ENCODE measurements around the gene FRS3.

GRCh38 chr6:41723530-41724227 lies 56.0 kb downstream of the FRS3 start:
- TF ChIP-seq GATA3 (IDR thresholded peaks at IDR 0.05; ENCODE audit: low read depth, low read length) (no peak), GATA2 (IDR thresholded peaks at IDR 0.05; ENCODE audit: low read depth, low read length) (no peak)
